Suprapubic skin (tissue), 3 donors: Measurements from ENCODE around the gene ATXN7L1.

ENCODE experiments used
- EP300 ChIP-seq: sonication (generic); formaldehyde crosslinking; IDR thresholded peaks from one replicate; pipeline ENCODE4 v1.6.1; 2017; ENCODE audit warnings: antibody characterized with exemption
- POLR2A ChIP-seq, 2 donors: fragments of 450-650 bp; IDR thresholded peaks; one replicate each; pipeline ENCODE4 v1.6.1; 2017; ENCODE audit warnings: antibody characterized with exemption in 2 of 2, mild to moderate bottlenecking in 2 of 2, moderate library complexity in 2 of 2
- TF ChIP-seq, protein P1 (sequence below), 2 donors: fragments of 200-600 bp in 1 of 2; fragments of 450-650 bp in 1 of 2; sonication (generic) in 1 of 2; IDR thresholded peaks; one replicate each; pipeline ENCODE4 v1.5.1; 2016 to 2019; ENCODE audit warnings: antibody characterized with exemption in 2 of 2, mild to moderate bottlenecking in 1 of 2, moderate library complexity in 1 of 2

DNA sequence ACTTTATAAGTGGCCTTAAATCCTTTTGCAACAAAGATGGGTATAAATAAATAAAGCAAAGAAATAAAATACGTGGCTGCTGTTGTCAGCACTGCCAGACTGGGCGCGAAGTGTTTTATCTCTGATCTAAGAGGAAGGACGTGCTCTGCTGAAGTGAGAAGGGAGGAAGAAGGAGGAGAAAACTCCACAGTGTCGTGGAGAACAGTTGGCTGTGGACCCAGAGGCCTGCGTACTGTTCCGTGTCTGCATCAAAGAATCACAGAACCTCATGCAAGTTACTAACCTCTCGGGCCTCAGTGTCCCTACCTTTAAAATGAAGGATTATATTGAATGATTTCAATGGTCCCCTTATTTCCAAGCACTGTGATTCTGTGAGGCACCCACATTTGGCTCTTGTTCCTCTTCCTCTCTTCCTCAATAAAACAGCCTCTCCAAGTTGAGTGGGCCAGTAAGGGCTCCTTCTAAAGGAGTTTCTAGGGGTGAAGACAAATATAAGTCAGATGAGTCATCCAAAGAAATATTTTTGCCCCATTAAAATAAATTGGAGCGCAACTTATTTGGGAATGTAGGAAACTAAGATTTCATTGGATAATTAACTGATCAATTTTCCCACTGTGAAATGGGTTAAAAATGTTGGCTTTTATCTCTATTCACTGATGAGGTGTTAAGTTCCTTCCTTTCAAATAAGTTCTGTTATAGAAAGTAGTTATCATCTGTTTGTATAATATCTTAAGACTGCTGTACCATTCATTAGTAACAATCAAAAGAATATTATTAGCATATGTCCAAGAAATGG lies 168.2 kb downstream of the ATXN7L1 start:
- TF ChIP-seq, protein P1, sequence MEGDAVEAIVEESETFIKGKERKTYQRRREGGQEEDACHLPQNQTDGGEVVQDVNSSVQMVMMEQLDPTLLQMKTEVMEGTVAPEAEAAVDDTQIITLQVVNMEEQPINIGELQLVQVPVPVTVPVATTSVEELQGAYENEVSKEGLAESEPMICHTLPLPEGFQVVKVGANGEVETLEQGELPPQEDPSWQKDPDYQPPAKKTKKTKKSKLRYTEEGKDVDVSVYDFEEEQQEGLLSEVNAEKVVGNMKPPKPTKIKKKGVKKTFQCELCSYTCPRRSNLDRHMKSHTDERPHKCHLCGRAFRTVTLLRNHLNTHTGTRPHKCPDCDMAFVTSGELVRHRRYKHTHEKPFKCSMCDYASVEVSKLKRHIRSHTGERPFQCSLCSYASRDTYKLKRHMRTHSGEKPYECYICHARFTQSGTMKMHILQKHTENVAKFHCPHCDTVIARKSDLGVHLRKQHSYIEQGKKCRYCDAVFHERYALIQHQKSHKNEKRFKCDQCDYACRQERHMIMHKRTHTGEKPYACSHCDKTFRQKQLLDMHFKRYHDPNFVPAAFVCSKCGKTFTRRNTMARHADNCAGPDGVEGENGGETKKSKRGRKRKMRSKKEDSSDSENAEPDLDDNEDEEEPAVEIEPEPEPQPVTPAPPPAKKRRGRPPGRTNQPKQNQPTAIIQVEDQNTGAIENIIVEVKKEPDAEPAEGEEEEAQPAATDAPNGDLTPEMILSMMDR (IDR thresholded peaks at IDR 0.05): no peak
- TF ChIP-seq EP300 (no peak), POLR2A (IDR thresholded peaks at IDR 0.05) (no peak)
